Stomach (tissue), 9 donors: Measurements from ENCODE around the gene CAPN10. TPM values are rescaled to one million over a fixed set of nuclear protein-coding genes. Genes with fewer than 3 reads are reported as not detected.

ENCODE experiments used
- DNase-seq, 2 donors: peaks; one replicate each; pipeline versions ENCODE4 v3.0.0 to v3.0.0-alpha.2; 2013 to 2019
- H3K27ac ChIP-seq, 5 donors: fragments of 200-600 bp in 4 of 5; sonication (generic) in 4 of 5; one replicate each; pipeline ENCODE4 v1.5.1; 2013 to 2019; ENCODE audit warnings: mild to moderate bottlenecking in 1 of 5, moderate library complexity in 1 of 5
- H3K27me3 ChIP-seq, 3 donors: fragments of 200-600 bp; sonication (generic); one replicate each; pipeline ENCODE4 v1.5.1; 2017 to 2019; ENCODE audit warnings: mixed run types in 1 of 3
- H3K36me3 ChIP-seq, 4 donors: fragments of 200-600 bp; sonication (generic); 1 replicate in 3 of 4; 2 replicates in 1 of 4; pipeline ENCODE4 v1.5.1; 2016 to 2019
- H3K4me1 ChIP-seq, 4 donors: fragments of 200-600 bp; sonication (generic); one replicate each; pipeline ENCODE4 v1.5.1; 2016 to 2019
- H3K4me3 ChIP-seq, 4 donors: fragments of 200-600 bp; sonication (generic) in 3 of 4; one replicate each; pipeline ENCODE4 v1.5.1; 2016 to 2019; ENCODE audit warnings: mild to moderate bottlenecking in 1 of 4
- H3K9me3 ChIP-seq, 4 donors: fragments of 200-600 bp; sonication (generic); one replicate each; pipeline ENCODE4 v1.5.1; 2016 to 2019
- EP300 ChIP-seq: sonication (generic); formaldehyde crosslinking; IDR thresholded peaks from one replicate; pipeline ENCODE4 v1.6.1; 2017; ENCODE audit warnings: antibody characterized with exemption
- POLR2A ChIP-seq, 4 donors: fragments of 450-650 bp; IDR thresholded peaks; one replicate each; pipeline ENCODE4 v1.6.1; 2016; ENCODE audit warnings: antibody characterized with exemption in 4 of 4, control low read depth in 2 of 4, mild to moderate bottlenecking in 1 of 4, moderate library complexity in 1 of 4
- POLR2AphosphoS5 ChIP-seq, 3 donors: sonication (generic); formaldehyde crosslinking; IDR thresholded peaks; one replicate each; pipeline ENCODE4 v1.6.1; 2016; ENCODE audit warnings: antibody characterized with exemption in 3 of 3
- WGBS, 5 donors: extraction: QIAGEN DNeasy Blood & Tissue Kit in 3 of 5; methylation state at CpG; one replicate each; pipeline versions ENCODE4 v1.1.5 to v1.1.7; 2013 to 2018; 5-methylcytosine and 5-hydroxymethylcytosine counted together
- intact Hi-C: fragments of 100-400 bp; cut with DNase I; formaldehyde crosslinking; loops from one replicate; pipeline ENCODE4 v1.15.1; 2023; ENCODE audit warnings: low total_unique reads
- polyA plus RNA-seq, 3 donors: library from polyadenylated mRNA; stranded (reverse); fragments of 200-250 nt; gene quantifications; one replicate each; pipeline ENCODE4 v1.2.3, GENCODE V29; 2013
- total RNA-seq, 5 donors: library from RNA; depleted of rRNA; stranded (reverse); fragments of >200 nt; gene quantifications; one replicate each; pipeline versions ENCODE4 v1.1.0 to v1.2.3, GENCODE V29; 2014 to 2016
- TF ChIP-seq, protein P1 (sequence below), 7 experiments: fragments of 450-650 bp in 4 of 7; fragments of 200-600 bp in 3 of 7; sonication (generic) in 3 of 7; IDR thresholded peaks; one replicate each; pipeline ENCODE4 v1.5.1; 2016 to 2019; ENCODE audit warnings: antibody characterized with exemption in 7 of 7, control low read depth in 2 of 7, mild to moderate bottlenecking in 1 of 7
- donor health status: healthy with polysubstance abuse.
- donor health status: Bipolar disorder and iron deficiency.
- donor health status: healthy.

CAPN10 gene
- total and polyA plus RNA-seq, 8 donors = 17.7 to 197 (median 36.6) TPM

DNA sequence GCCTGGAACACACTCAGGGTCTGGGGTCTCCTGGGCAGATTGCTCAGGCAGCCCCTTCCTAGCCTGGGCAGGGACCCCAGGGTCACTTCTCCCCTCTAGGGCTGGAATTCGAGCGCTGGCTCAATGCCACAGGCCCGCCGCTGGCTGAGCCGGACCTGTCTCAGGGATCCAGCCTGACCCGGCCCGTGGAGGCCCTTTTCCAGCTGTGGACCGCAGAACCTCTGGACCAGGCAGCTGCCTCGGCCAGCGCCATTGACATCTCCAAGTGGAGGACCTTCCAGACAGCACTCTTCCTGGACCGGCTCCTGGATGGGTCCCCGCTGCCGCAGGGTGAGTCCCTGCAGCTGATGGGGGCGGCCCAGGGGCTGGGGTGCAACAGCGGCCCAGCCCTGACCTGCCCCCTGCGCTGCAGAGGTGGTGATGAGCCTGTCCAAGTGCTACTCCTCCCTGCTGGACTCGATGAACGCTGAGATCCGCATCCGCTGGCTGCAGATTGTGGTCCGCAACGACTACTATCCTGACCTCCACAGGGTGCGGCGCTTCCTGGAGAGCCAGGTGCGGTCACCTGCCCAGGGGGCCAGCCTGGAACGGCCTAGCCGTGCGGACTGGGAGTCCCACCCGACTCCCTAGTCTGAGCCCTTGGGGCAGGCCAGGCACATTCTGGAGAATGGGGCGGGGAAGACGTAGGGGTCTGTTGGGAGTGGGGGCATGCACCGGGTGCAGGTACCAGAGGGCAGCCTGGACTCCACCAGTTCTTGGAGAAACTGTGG lies 9.9 kb upstream of the CAPN10 start:
- H3K9me3 ChIP-seq = no peaks in the 10 kb centered on the region
- peaks cover 47 to 85% (median 70%) of the 10 kb centered on the region in 4 donors for H3K36me3 ChIP-seq
- TF ChIP-seq, protein P1, sequence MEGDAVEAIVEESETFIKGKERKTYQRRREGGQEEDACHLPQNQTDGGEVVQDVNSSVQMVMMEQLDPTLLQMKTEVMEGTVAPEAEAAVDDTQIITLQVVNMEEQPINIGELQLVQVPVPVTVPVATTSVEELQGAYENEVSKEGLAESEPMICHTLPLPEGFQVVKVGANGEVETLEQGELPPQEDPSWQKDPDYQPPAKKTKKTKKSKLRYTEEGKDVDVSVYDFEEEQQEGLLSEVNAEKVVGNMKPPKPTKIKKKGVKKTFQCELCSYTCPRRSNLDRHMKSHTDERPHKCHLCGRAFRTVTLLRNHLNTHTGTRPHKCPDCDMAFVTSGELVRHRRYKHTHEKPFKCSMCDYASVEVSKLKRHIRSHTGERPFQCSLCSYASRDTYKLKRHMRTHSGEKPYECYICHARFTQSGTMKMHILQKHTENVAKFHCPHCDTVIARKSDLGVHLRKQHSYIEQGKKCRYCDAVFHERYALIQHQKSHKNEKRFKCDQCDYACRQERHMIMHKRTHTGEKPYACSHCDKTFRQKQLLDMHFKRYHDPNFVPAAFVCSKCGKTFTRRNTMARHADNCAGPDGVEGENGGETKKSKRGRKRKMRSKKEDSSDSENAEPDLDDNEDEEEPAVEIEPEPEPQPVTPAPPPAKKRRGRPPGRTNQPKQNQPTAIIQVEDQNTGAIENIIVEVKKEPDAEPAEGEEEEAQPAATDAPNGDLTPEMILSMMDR (IDR thresholded peaks at IDR 0.05) = no peak
- TF ChIP-seq POLR2AphosphoS5 (IDR thresholded peaks at IDR 0.05) = no peak
- no peak for TF ChIP-seq POLR2A (IDR thresholded peaks at IDR 0.05)
- TF ChIP-seq EP300 = no peak
- H3K27ac ChIP-seq = no peak overlapping the region
- no peaks in the 10 kb centered on the region for H3K27me3 ChIP-seq
- peaks cover 22 to 59% (median 48%) of the 10 kb centered on the region in 4 donors for H3K4me1 ChIP-seq
- DNase-seq = no peak
- intact Hi-C loops = no loop called here
- 91 to 94% (median 92%) methylated on average over 25 to 32 of the region's 32 CpGs for WGBS, 5 donors
- H3K4me3 ChIP-seq = no peak overlapping the region

DNA sequence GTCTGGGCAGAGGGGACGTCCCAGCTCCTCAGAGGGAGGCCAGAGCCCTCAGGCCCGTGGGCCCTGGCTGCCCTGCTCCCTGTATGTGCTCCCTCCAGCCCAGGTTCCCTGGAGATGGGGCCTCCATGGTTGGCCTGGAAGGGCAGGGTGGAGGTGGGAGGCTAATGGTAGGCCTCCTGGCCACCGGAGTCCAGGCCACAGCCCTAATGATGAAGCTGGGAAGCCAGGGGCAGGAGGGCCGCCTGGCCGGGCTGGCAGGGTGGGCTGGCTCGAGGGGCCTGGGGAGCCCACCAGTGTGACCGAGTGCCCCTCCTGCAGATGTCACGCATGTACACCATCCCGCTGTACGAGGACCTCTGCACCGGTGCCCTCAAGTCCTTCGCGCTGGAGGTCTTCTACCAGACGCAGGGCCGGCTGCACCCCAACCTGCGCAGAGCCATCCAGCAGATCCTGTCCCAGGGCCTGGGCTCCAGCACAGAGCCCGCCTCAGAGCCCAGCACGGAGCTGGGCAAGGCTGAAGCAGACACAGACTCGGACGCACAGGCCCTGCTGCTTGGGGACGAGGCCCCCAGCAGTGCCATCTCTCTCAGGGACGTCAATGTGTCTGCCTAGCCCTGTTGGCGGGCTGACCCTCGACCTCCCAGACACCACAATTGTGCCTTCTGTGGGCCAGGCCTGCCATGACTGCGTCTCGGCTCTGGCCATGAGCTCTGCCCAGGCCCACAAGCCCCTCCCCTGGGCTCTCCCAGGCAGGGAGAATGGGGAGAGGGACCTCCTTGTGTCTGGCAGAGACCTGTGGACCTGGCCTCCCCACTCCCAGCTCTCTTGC lies 9.0 kb upstream of the CAPN10 start:
- TF ChIP-seq POLR2A (IDR thresholded peaks at IDR 0.05) = no peak
- no peak for TF ChIP-seq EP300
- TF ChIP-seq POLR2AphosphoS5 (IDR thresholded peaks at IDR 0.05) = no peak
- TF ChIP-seq, protein P1 (IDR thresholded peaks at IDR 0.05) = no peak
- Histone ChIP-seq H3K36me3 (peaks cover 43 to 76% (median 66%) of the 10 kb centered on the region in 4 donors), H3K27me3 (no peaks in the 10 kb centered on the region), H3K9me3 (no peaks in the 10 kb centered on the region), H3K27ac (peak overlapping the region in 1 of 5 donors; percentile 82), H3K4me1 (peaks cover 22 to 51% (median 43%) of the 10 kb centered on the region in 4 donors), H3K4me3 (no peak overlapping the region)
- WGBS, 5 donors = 80 to 96% (median 90%) methylated on average over 4 to 26 of the region's 26 CpGs
- intact Hi-C loops = no loop called here
- DNase-seq = no peak

DNA sequence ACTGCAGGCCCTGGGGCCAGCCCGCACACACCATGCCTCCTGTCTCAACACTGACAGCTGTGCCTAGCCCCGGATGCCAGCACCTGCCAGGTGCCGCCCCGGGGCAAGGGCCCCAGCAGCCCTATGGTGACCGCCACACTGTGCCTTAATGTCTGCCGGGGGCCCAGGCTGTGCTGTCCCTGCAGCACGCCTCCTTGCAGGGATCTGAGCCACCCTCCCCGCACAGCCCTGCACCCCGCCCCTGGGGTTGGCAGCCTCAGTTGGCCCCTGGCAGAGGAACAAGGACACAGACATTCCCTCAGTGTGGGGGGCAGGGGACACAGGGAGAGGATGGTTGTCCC lies 8.5 kb upstream of the CAPN10 start:
- Histone ChIP-seq H3K27ac (peak overlapping the region in 1 of 5 donors; percentile 82), H3K36me3 (peaks cover 42 to 70% (median 60%) of the 10 kb centered on the region in 4 donors), H3K4me1 (peaks cover 22 to 50% (median 43%) of the 10 kb centered on the region in 4 donors), H3K27me3 (no peaks in the 10 kb centered on the region), H3K4me3 (no peak overlapping the region), H3K9me3 (no peaks in the 10 kb centered on the region)
- DNase-seq = no peak
- 82 to 90% (median 86%) methylated on average over 7 to 9 of the region's 9 CpGs; no CpG with 5 or more reads in 1 of the 5 donors for WGBS, 5 donors
- intact Hi-C loops = no loop called here
- TF ChIP-seq, protein P1 (IDR thresholded peaks at IDR 0.05) = no peak
- no peak for TF ChIP-seq POLR2AphosphoS5 (IDR thresholded peaks at IDR 0.05)
- TF ChIP-seq POLR2A (IDR thresholded peaks at IDR 0.05) = no peak
- no peak for TF ChIP-seq EP300

DNA sequence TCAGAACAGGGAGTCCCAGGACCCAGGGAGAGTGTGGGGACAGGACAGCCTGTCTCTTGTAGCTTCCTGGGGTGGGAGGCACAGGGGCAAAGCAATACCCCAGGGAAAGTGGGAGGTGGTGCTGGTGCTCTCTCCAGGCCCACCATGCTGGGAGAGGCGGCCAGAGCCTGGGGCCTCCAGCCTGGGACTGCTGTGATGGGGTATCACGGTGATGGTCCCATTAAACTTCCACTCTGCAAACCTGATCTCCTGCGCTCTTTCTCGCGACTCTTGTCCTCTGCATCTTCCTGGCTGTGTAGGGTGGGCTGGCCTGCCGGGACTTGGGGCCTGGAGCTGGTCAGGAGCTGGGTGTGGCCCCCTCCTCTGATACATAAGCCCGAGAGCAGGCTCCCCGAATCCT lies 8.0 kb upstream of the CAPN10 start:
- TF ChIP-seq, protein P1 (IDR thresholded peaks at IDR 0.05) = no peak
- TF ChIP-seq EP300 (no peak), POLR2A (IDR thresholded peaks at IDR 0.05) (no peak), POLR2AphosphoS5 (IDR thresholded peaks at IDR 0.05) (no peak)
- intact Hi-C loops = no loop called here
- 86 to 93% (median 90%) methylated on average over 8 of the region's 8 CpGs for WGBS, 5 donors
- Histone ChIP-seq H3K4me1 (peaks cover 22 to 50% (median 41%) of the 10 kb centered on the region in 4 donors), H3K27me3 (no peaks in the 10 kb centered on the region), H3K36me3 (peaks cover 42 to 66% (median 56%) of the 10 kb centered on the region in 4 donors), H3K9me3 (no peaks in the 10 kb centered on the region), H3K4me3 (no peak overlapping the region), H3K27ac (peak overlapping the region in 4 of 5 donors; percentile 67 to 84 (median 78))
- DNase-seq = no peak
